Esophagus muscularis mucosa (tissue), 4 donors: Measurements from ENCODE around the gene PHACTR3.

Source experiments
- CTCF ChIP-seq, 3 experiments: fragments of 200-600 bp in 2 of 3; fragments of 450-650 bp in 1 of 3; sonication (generic) in 2 of 3; IDR thresholded peaks; one replicate each; pipeline ENCODE4 v1.5.1; 2017 to 2019; ENCODE audit warnings: antibody characterized with exemption in 3 of 3, mild to moderate bottlenecking in 2 of 3, moderate library complexity in 1 of 3
- EP300 ChIP-seq: sonication (generic); formaldehyde crosslinking; IDR thresholded peaks from one replicate; pipeline ENCODE4 v1.6.1; 2017; ENCODE audit warnings: antibody characterized with exemption
- POLR2A ChIP-seq: fragments of 450-650 bp; IDR thresholded peaks from one replicate; pipeline ENCODE4 v1.6.1; 2017; ENCODE audit warnings: antibody characterized with exemption, moderate library complexity, mild to moderate bottlenecking, low read depth
- POLR2AphosphoS5 ChIP-seq, 2 donors: sonication (generic); formaldehyde crosslinking; IDR thresholded peaks; one replicate each; pipeline ENCODE4 v1.6.1; 2017; ENCODE audit warnings: antibody characterized with exemption in 2 of 2

GRCh38 chr20:59792300-59792699 lies 188.0 kb downstream of the PHACTR3 start:
- TF ChIP-seq CTCF (IDR thresholded peaks at IDR 0.05) (no peak), POLR2A (no peak), EP300 (no peak), POLR2AphosphoS5 (IDR thresholded peaks at IDR 0.05) (no peak)
